Fibroblast of skin of left quadriceps (primary cell): Measurements from ENCODE around the gene PLEK2.
"Not testable (repeated sequence)": the region's sequence is repeated elsewhere in the genome, so short reads cannot be mapped to it uniquely, and the experiment has no call there.

Experiments used
- DNase-seq, 2 experiments: peaks; one replicate each; pipeline ENCODE4 v3.0.0-alpha.2; 2013; ENCODE audit warnings: low read depth in 2 of 2

Gene PLEK2

GRCh38 chr14:67360470-67361206 is 51.3 kb downstream of the PLEK2 start:
- no peak for DNase-seq

GRCh38 chr14:67359775-67360469 is 52.0 kb downstream of the PLEK2 start, which contains the start of the genes ATP6V1D and EIF2S1:
ATP6V1D (minus strand) TSS chr14:67359804; CDS start chr14:67359698, 106 bp downstream.
EIF2S1 (plus strand) TSS chr14:67360328; CDS start chr14:67364768, 4,440 bp downstream.
- peak; percentile 98 for DNase-seq

- DNase-seq = peak; percentile 15
Measured at GRCh38 chr14:67358924-67359774, 52.8 kb downstream of the PLEK2 start.

GRCh38 chr14:67357969-67358354 is 54.0 kb downstream of the PLEK2 start:
- DNase-seq = no peak

GRCh38 chr14:67357186-67357968 is 54.6 kb downstream of the PLEK2 start:
- no peak for DNase-seq

GRCh38 chr14:67352055-67352454 is 59.9 kb downstream of the PLEK2 start:
- no peak for DNase-seq

GRCh38 chr14:67345583-67345982 is 66.4 kb downstream of the PLEK2 start:
- no peak for DNase-seq

- no peak for DNase-seq
Measured at GRCh38 chr14:67343601-67344230, 68.2 kb downstream of the PLEK2 start.

- not testable (repeated sequence) for DNase-seq
Measured at GRCh38 chr14:67341231-67341630, 70.7 kb downstream of the PLEK2 start.
